Liver (tissue), 9 donors: ENCODE results near the gene CACNA1B. TPM values are rescaled to one million over a fixed set of nuclear protein-coding genes. Genes with fewer than 3 reads are reported as not detected.

ENCODE experiments used
- DNase-seq: peaks from one replicate; pipeline ENCODE4 v3.0.0-alpha.2; 2017; ENCODE audit warnings: low spot score
- H3K27ac ChIP-seq, 2 donors: one replicate each; pipeline ENCODE4 v1.7.0; 2013; ENCODE audit warnings: inconsistent platforms in 2 of 2, low read length in 2 of 2, control low read depth in 1 of 2, low read depth in 1 of 2, mild to moderate bottlenecking in 1 of 2
- H3K27me3 ChIP-seq, 4 donors: one replicate each; pipeline versions ENCODE4 v1.6.1 to v1.7.0; 2013; ENCODE audit warnings: low read length in 3 of 4, inconsistent platforms in 1 of 4, mild to moderate bottlenecking in 1 of 4, moderate library complexity in 1 of 4; ENCODE audit not compliant: control insufficient read depth in 4 of 4, insufficient read depth in 4 of 4
- H3K36me3 ChIP-seq, 4 donors: one replicate each; pipeline versions ENCODE4 v1.6.1 to v1.7.0; 2013; ENCODE audit warnings: low read length in 3 of 4, mild to moderate bottlenecking in 3 of 4, low read depth in 1 of 4, moderate library complexity in 1 of 4; ENCODE audit not compliant: control insufficient read depth in 4 of 4, insufficient read depth in 3 of 4
- H3K4me1 ChIP-seq, 4 donors: one replicate each; pipeline versions ENCODE4 v1.6.1 to v1.7.0; 2013; ENCODE audit warnings: low read length in 3 of 4, mild to moderate bottlenecking in 3 of 4, moderate library complexity in 1 of 4; ENCODE audit not compliant: control insufficient read depth in 4 of 4, insufficient read depth in 4 of 4
- H3K4me3 ChIP-seq, 3 donors: one replicate each; pipeline versions ENCODE4 v1.6.1 to v1.7.0; 2013; ENCODE audit warnings: low read length in 3 of 3, control low read depth in 1 of 3, low read depth in 1 of 3, mild to moderate bottlenecking in 1 of 3
- H3K9ac ChIP-seq, 2 donors: one replicate each; pipeline ENCODE4 v1.7.0; 2013; ENCODE audit warnings: low read length in 2 of 2, mild to moderate bottlenecking in 2 of 2, moderate library complexity in 2 of 2, control low read depth in 1 of 2, low read depth in 1 of 2
- H3K9me3 ChIP-seq, 4 donors: one replicate each; pipeline versions ENCODE4 v1.6.1 to v1.7.0; 2013; ENCODE audit warnings: low read length in 3 of 4; ENCODE audit not compliant: control insufficient read depth in 4 of 4
- ATF3 ChIP-seq: IDR thresholded peaks from 2 replicates; pipeline ENCODE4 v1.6.1; 2016; ENCODE audit warnings: antibody characterized with exemption
- EGR1 ChIP-seq, 2 donors: IDR thresholded peaks; 2 replicates each; pipeline ENCODE4 v1.6.1; 2016 to 2018; ENCODE audit warnings: antibody characterized with exemption in 2 of 2, low read depth in 2 of 2
- FOXA1 ChIP-seq: IDR thresholded peaks from 2 replicates; pipeline ENCODE4 v1.6.1; 2016; ENCODE audit warnings: antibody characterized with exemption
- FOXA2 ChIP-seq: IDR thresholded peaks from 2 replicates; pipeline ENCODE4 v1.6.1; 2016; ENCODE audit warnings: antibody characterized with exemption
- GABPA ChIP-seq, 2 donors: IDR thresholded peaks in 1 of 2; conservative IDR thresholded peaks in 1 of 2; 2 replicates each; pipeline ENCODE4 v1.6.1; 2016; ENCODE audit warnings: antibody characterized with exemption in 2 of 2, mild to moderate bottlenecking in 1 of 2, moderate library complexity in 1 of 2
- HNF4G ChIP-seq: IDR thresholded peaks from 2 replicates; pipeline ENCODE4 v1.6.1; 2016; ENCODE audit warnings: antibody characterized with exemption
- JUND ChIP-seq, 2 donors: IDR thresholded peaks; 2 replicates each; pipeline ENCODE4 v1.6.1; 2016; ENCODE audit warnings: antibody characterized with exemption in 2 of 2
- MAX ChIP-seq: IDR thresholded peaks from 2 replicates; pipeline ENCODE4 v1.6.1; 2016; ENCODE audit warnings: antibody characterized with exemption
- NR2F2 ChIP-seq: IDR thresholded peaks from 2 replicates; pipeline ENCODE4 v1.6.1; 2016; ENCODE audit warnings: antibody characterized with exemption
- RAD21 ChIP-seq, 2 donors: IDR thresholded peaks; 2 replicates each; pipeline ENCODE4 v1.6.1; 2016; ENCODE audit warnings: antibody characterized with exemption in 2 of 2, mild to moderate bottlenecking in 2 of 2
- REST ChIP-seq: IDR thresholded peaks from 2 replicates; pipeline ENCODE4 v1.6.1; 2016; ENCODE audit warnings: antibody characterized with exemption, mild to moderate bottlenecking
- RXRA ChIP-seq, 2 donors: IDR thresholded peaks; 2 replicates each; pipeline ENCODE4 v1.6.1; 2017 to 2018; ENCODE audit warnings: antibody characterized with exemption in 2 of 2, mild to moderate bottlenecking in 1 of 2
- YY1 ChIP-seq: IDR thresholded peaks from 2 replicates; pipeline ENCODE4 v1.6.1; 2016; ENCODE audit warnings: antibody characterized with exemption, mild to moderate bottlenecking
- WGBS: extraction: QIAGEN DNeasy Blood & Tissue Kit; methylation state at CpG from one replicate; pipeline ENCODE4 v1.1.7; 2013; 5-methylcytosine and 5-hydroxymethylcytosine counted together
- polyA plus RNA-seq, 2 donors: library from polyadenylated mRNA; stranded (reverse) in 1 of 2; unstranded in 1 of 2; fragments of 200-250 nt in 1 of 2; fragments of >200 nt in 1 of 2; fragmentation: Nextera tagmentation in 1 of 2; extraction: Ambion mirVana in 1 of 2; gene quantifications; one replicate each; pipeline versions ENCODE4 v1.2.1 to v1.2.3, GENCODE V29; 2013 to 2015
- total RNA-seq, 2 donors: library from RNA; depleted of rRNA; stranded (reverse); fragments of >200 nt; gene quantifications; one replicate each; pipeline ENCODE4 v1.2.3, GENCODE V29; 2014
- donor health status: healthy.
- donor health status: healthy.
- donor health status: healthy.
- donor health status: healthy.
- donor health status: healthy.

The CACNA1B gene
- total and polyA plus RNA-seq, 4 donors = under 0.01 to 0.05 TPM; not detected in 2

GRCh38 chr9:138082918-138083636 lies 205.5 kb downstream of the CACNA1B start:
- peaks cover 0 to 21% (median 7%) of the 10 kb centered on the region in 4 donors for H3K9me3 ChIP-seq
- no peak overlapping the region for H3K27ac ChIP-seq
- peaks cover 0 to 2% (median 0%) of the 10 kb centered on the region in 4 donors for H3K27me3 ChIP-seq
- H3K9ac ChIP-seq = no peak overlapping the region
- H3K36me3 ChIP-seq = no peaks in the 10 kb centered on the region
- WGBS = 71% methylated on average over 9 of the region's 9 CpGs
- no peaks in the 10 kb centered on the region for H3K4me1 ChIP-seq
- no peak overlapping the region for H3K4me3 ChIP-seq
- no peak for TF ChIP-seq FOXA1
- TF ChIP-seq ATF3 = no peak
- TF ChIP-seq HNF4G = no peak
- no peak for TF ChIP-seq JUND (IDR thresholded peaks at IDR 0.05)
- no peak for TF ChIP-seq NR2F2
- no peak for TF ChIP-seq MAX
- peak; percentile 16 for DNase-seq

GRCh38 chr9:138083873-138084272 lies 206.3 kb downstream of the CACNA1B start:
- peaks cover 0 to 21% (median 7%) of the 10 kb centered on the region in 4 donors for H3K9me3 ChIP-seq
- H3K27ac ChIP-seq = no peak overlapping the region
- no peak overlapping the region for H3K9ac ChIP-seq
- peak; percentile 8 for DNase-seq
- no peak overlapping the region for H3K4me3 ChIP-seq
- H3K36me3 ChIP-seq = no peaks in the 10 kb centered on the region
- 53% methylated on average over 3 of the region's 3 CpGs for WGBS
- H3K27me3 ChIP-seq = peaks cover 0 to 2% (median 0%) of the 10 kb centered on the region in 4 donors
- H3K4me1 ChIP-seq = no peaks in the 10 kb centered on the region
- TF ChIP-seq REST (no peak), EGR1 (IDR thresholded peaks at IDR 0.05; ENCODE audit: low read depth in 2 of 2) (no peak), HNF4G (no peak), YY1 (no peak), FOXA2 (no peak), GABPA (IDR thresholded peaks at IDR 0.05 in 1 of 2, conservative IDR thresholded peaks at IDR 0.05 in 1 of 2) (no peak), FOXA1 (no peak), ATF3 (no peak), NR2F2 (no peak), MAX (no peak), RAD21 (IDR thresholded peaks at IDR 0.05) (no peak), RXRA (IDR thresholded peaks at IDR 0.05) (no peak)
